NT2/D1 (cell line): ENCODE results near the gene GFER.

Experiments
- SUZ12 ChIP-seq: IDR thresholded peaks from 2 replicates; pipeline ENCODE4 v1.6.1; 2011; ENCODE audit not compliant: insufficient read length, insufficient read depth; ENCODE audit errors: extremely low read depth
- YY1 ChIP-seq: IDR thresholded peaks from 2 replicates; pipeline ENCODE4 v1.6.1; 2011; ENCODE audit not compliant: insufficient read length, insufficient read depth

DNA sequence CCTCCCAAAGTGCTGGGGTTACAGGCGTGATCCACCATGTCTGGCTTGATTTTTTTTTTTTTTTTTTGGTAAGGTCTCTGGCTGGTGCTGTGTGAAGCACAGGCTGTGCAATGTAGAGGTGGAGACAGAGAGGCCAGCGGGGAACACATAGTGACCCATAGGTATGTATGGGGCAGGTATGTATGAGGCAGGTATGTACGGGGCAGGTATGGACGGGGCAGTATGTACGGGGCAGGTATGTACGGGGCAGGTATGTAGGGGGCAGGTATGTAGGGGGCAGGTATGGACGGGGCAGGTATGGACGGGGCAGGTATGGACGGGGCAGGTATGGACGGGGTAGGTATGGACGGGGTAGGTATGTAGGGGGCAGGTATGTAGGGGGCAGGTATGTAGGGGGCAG lies 34.5 kb upstream of the GFER start:
- no peak for TF ChIP-seq SUZ12
- TF ChIP-seq YY1 = no peak
